Suprapubic skin (tissue), 4 donors: ENCODE data around the gene MCM3AP. TPM values are rescaled to one million over a fixed set of nuclear protein-coding genes. Genes with fewer than 3 reads are reported as not detected.

Experiments
- DNase-seq, 2 donors: peaks; one replicate each; pipeline ENCODE4 v3.0.0-alpha.2; 2019; ENCODE audit warnings: low spot score in 2 of 2
- H3K27ac ChIP-seq: fragments of 200-600 bp; sonication (generic); one replicate; pipeline ENCODE4 v1.5.1; 2019
- H3K27me3 ChIP-seq: fragments of 200-600 bp; sonication (generic); one replicate; pipeline ENCODE4 v1.5.1; 2019
- H3K36me3 ChIP-seq: fragments of 200-600 bp; sonication (generic); one replicate; pipeline ENCODE4 v1.5.1; 2019
- H3K4me1 ChIP-seq: fragments of 200-600 bp; sonication (generic); one replicate; pipeline ENCODE4 v1.5.1; 2019
- H3K4me3 ChIP-seq: fragments of 200-600 bp; sonication (generic); one replicate; pipeline ENCODE4 v1.5.1; 2019; ENCODE audit warnings: mild to moderate bottlenecking
- H3K9me3 ChIP-seq: fragments of 200-600 bp; sonication (generic); one replicate; pipeline ENCODE4 v1.5.1; 2019
- EP300 ChIP-seq: sonication (generic); formaldehyde crosslinking; IDR thresholded peaks from one replicate; pipeline ENCODE4 v1.6.1; 2017; ENCODE audit warnings: antibody characterized with exemption
- POLR2A ChIP-seq, 2 donors: fragments of 450-650 bp; IDR thresholded peaks; one replicate each; pipeline ENCODE4 v1.6.1; 2017; ENCODE audit warnings: antibody characterized with exemption in 2 of 2, mild to moderate bottlenecking in 2 of 2, moderate library complexity in 2 of 2
- POLR2AphosphoS5 ChIP-seq, 3 donors: sonication (generic); formaldehyde crosslinking; IDR thresholded peaks; one replicate each; pipeline ENCODE4 v1.6.1; 2017; ENCODE audit warnings: antibody characterized with exemption in 3 of 3
- WGBS: methylation state at CpG from one replicate; pipeline ENCODE4 v1.1.5; 2018; 5-methylcytosine and 5-hydroxymethylcytosine counted together
- total RNA-seq, 4 donors: library from RNA; depleted of rRNA; stranded (reverse); fragments of >200 nt; gene quantifications; one replicate each; pipeline ENCODE4 v1.1.0, GENCODE V29; 2016
- TF ChIP-seq, protein P1 (sequence below), 2 donors: fragments of 200-600 bp in 1 of 2; fragments of 450-650 bp in 1 of 2; sonication (generic) in 1 of 2; IDR thresholded peaks; one replicate each; pipeline ENCODE4 v1.5.1; 2016 to 2019; ENCODE audit warnings: antibody characterized with exemption in 2 of 2, mild to moderate bottlenecking in 1 of 2, moderate library complexity in 1 of 2

MCM3AP gene
- total RNA-seq, 4 donors from 2014 or later = 77.9 to 134 (median 79.8) TPM

GRCh38 chr21:46208761-46209721, 76.4 kb downstream of the MCM3AP start:
- Histone ChIP-seq H3K36me3 (peaks cover 91% of the 10 kb centered on the region), H3K4me1 (no peaks in the 10 kb centered on the region), H3K27me3 (no peaks in the 10 kb centered on the region), H3K9me3 (no peaks in the 10 kb centered on the region), H3K27ac (no peak overlapping the region), H3K4me3 (no peak overlapping the region)
- 93% methylated on average over 14 of the region's 23 CpGs for WGBS
- no peak for TF ChIP-seq POLR2A (IDR thresholded peaks at IDR 0.05)
- TF ChIP-seq, protein P1, sequence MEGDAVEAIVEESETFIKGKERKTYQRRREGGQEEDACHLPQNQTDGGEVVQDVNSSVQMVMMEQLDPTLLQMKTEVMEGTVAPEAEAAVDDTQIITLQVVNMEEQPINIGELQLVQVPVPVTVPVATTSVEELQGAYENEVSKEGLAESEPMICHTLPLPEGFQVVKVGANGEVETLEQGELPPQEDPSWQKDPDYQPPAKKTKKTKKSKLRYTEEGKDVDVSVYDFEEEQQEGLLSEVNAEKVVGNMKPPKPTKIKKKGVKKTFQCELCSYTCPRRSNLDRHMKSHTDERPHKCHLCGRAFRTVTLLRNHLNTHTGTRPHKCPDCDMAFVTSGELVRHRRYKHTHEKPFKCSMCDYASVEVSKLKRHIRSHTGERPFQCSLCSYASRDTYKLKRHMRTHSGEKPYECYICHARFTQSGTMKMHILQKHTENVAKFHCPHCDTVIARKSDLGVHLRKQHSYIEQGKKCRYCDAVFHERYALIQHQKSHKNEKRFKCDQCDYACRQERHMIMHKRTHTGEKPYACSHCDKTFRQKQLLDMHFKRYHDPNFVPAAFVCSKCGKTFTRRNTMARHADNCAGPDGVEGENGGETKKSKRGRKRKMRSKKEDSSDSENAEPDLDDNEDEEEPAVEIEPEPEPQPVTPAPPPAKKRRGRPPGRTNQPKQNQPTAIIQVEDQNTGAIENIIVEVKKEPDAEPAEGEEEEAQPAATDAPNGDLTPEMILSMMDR (IDR thresholded peaks at IDR 0.05) = no peak
- no peak for TF ChIP-seq EP300
- no peak for TF ChIP-seq POLR2AphosphoS5 (IDR thresholded peaks at IDR 0.05)
- DNase-seq = peak in 1 of 2 donors; percentile 56

DNA sequence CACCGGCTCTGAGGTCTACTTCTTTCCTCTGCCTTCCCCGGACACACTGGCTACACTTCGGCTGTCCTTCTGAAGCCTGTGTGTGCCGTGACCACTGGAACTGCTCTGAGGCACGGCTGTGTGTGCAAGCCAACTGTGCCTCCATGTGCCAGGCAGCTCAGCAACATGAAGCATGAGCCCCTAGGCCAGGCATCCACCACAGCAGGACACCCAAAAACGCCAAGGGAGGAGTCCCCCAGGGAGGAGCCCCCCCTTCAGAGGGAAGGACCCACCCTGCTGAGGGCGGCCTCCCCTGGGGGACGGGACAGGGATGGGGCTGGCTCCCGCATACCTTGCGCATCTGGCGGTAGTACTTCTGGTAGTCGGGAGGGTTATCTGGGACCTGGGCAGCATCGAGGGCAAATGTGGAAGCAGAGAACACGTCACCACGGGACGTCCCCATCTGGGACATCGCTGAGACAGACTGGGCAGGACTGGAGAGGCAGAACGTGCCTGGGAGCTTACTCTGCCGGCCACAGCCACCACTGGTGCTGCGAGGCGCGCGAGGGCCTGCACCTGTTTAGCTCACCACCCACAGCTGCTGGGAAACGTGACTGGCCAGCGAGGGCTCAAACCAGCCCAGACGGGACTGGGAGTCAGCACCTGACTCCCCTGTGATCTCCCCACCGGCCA, 77.4 kb downstream of the MCM3AP start:
- Histone ChIP-seq H3K4me1 (no peaks in the 10 kb centered on the region), H3K9me3 (no peaks in the 10 kb centered on the region), H3K36me3 (peaks cover 92% of the 10 kb centered on the region), H3K27me3 (no peaks in the 10 kb centered on the region), H3K4me3 (no peak overlapping the region), H3K27ac (no peak overlapping the region)
- peak in 1 of 2 donors; percentile 50 for DNase-seq
- TF ChIP-seq, protein P1 (IDR thresholded peaks at IDR 0.05) = no peak
- TF ChIP-seq EP300 = no peak
- no peak for TF ChIP-seq POLR2AphosphoS5 (IDR thresholded peaks at IDR 0.05)
- no peak for TF ChIP-seq POLR2A (IDR thresholded peaks at IDR 0.05)
- 91% methylated on average over 4 of the region's 27 CpGs for WGBS

DNA sequence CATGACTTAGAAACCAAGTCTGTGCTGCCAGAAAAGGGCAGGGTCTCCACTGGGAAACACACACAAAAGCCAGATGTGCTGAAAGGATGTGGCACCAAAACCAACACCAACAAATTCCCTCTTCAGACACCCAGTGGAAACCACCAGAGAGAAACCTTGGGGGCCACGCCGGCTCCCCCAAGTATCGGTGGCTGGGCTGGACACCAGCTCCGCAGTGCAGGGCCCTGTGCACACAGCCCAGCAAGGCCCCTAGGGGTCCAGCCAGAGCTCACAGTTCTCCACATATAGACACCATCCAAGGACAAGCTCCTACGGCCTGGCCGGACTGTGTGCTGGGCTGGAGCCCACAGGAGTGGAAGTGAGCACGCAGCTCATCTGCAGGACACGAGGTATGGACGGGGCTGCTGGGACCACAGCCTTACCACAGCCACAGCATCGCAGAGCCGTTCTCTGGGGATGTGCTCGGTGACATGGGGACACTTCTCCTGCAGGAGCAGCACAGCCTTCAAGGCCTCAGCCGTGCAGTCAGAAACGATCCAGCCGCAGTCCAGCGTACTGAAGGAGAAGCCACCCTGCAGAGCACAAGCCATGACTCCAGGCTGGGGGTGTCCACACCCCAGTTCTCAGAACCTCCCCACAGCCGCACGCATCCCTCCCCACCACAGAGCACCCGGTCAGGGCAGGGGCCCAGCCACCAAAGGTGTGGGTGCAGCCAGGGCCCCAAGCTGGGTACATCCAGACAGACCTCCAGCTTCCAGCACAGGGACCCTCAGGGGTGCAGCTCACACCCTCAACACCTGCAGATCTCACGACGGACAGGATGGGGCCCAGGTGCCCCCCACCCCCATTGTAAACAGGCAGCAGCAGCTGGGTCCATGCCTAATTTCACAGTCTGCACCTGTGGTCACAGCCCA, 78.1 kb downstream of the MCM3AP start:
- Histone ChIP-seq H3K27ac (no peak overlapping the region), H3K4me1 (no peaks in the 10 kb centered on the region), H3K27me3 (no peaks in the 10 kb centered on the region), H3K4me3 (no peak overlapping the region), H3K36me3 (peaks cover 91% of the 10 kb centered on the region), H3K9me3 (no peaks in the 10 kb centered on the region)
- 97% methylated on average over 9 of the region's 21 CpGs for WGBS
- DNase-seq = peak in 1 of 2 donors; percentile 48
- TF ChIP-seq POLR2A (IDR thresholded peaks at IDR 0.05) (no peak), POLR2AphosphoS5 (IDR thresholded peaks at IDR 0.05) (no peak)
- TF ChIP-seq, protein P1 (IDR thresholded peaks at IDR 0.05) = no peak

DNA sequence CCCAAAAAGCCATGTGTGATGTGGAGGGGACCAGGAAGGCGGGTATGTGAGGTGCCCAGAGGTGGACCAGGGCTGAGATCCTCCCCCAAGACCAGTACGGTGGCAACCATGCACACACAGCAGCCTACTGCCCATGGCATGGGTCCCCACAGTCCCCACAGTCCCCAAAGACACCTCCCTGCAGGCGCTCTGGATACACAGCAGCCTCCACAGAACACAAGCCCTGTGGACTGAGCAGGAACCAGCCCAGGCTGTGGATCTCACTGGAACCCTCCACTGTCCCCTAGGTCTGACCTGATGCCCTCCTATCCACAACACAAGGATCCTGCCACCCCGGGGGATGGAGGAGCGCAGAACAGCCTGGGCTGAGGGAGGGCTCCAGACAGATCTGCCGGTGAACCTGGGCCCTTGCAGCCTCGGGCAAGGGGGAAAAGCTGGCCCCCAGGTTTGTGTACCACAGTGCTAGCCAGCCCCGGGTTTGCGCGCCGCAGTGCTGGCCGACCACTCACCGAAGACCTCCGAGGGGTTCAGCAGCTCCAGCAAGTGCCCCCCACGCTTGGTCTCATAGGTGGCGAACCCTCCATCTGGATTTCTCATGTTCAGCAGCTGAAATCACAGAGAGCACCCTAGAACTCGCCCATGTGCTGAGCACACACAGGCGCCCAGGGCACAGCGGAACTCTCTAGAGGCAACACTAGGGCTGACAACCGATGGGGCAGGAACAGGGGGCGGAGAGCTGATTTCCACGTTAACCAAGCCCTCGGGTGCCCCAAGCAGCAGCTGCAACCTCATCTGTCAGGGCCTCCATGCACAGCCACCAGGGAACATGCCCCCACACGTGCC, 79.0 kb downstream of the MCM3AP start:
- Histone ChIP-seq H3K4me3 (no peak overlapping the region), H3K4me1 (no peaks in the 10 kb centered on the region), H3K27ac (no peak overlapping the region), H3K27me3 (no peaks in the 10 kb centered on the region), H3K9me3 (no peaks in the 10 kb centered on the region), H3K36me3 (peaks cover 88% of the 10 kb centered on the region)
- 84% methylated on average over 13 of the region's 24 CpGs for WGBS
- DNase-seq = peak in 1 of 2 donors; percentile 51
- no peak for TF ChIP-seq POLR2AphosphoS5 (IDR thresholded peaks at IDR 0.05)
- no peak for TF ChIP-seq POLR2A (IDR thresholded peaks at IDR 0.05)
- TF ChIP-seq, protein P1 (IDR thresholded peaks at IDR 0.05) = no peak
- TF ChIP-seq EP300 = no peak
